Stimulated activated naive CD8-positive, alpha-beta T cell treated with anti-CD3 and anti-CD28 coated beads, Interleukin-15, amount 100 ng/mL, for 72 hours (primary cell): ENCODE data around the gene SEC31B.

Experiments
- ATAC-seq: fragments of 150-1000 bp; cut with Tn5 transposase; 2 replicates; pipeline ENCODE4 v1.10.0; 2021; ENCODE audit warnings: mild to moderate bottlenecking, moderate library complexity
- DNase-seq, 2 donors: peaks; one replicate each; pipeline ENCODE4 v3.0.0; 2021 to 2022
- H3K27ac Mint-ChIP-seq, 2 donors: one replicate each; pipeline ENCODE4 v1.8.0; 2022; ENCODE audit warnings: mild to moderate bottlenecking in 2 of 2, mixed read lengths in 2 of 2, moderate library complexity in 2 of 2
- H3K27me3 Mint-ChIP-seq: one replicate; pipeline ENCODE4 v1.8.0; 2022; ENCODE audit warnings: mixed read lengths
- H3K4me1 Mint-ChIP-seq: one replicate; pipeline ENCODE4 v1.8.0; 2022; ENCODE audit warnings: mild to moderate bottlenecking, mixed read lengths
- H3K4me3 Mint-ChIP-seq, 2 donors: one replicate each; pipeline ENCODE4 v1.8.0; 2022; ENCODE audit warnings: mild to moderate bottlenecking in 2 of 2, mixed read lengths in 2 of 2, moderate library complexity in 1 of 2
- H3K9me3 Mint-ChIP-seq, 2 donors: one replicate each; pipeline ENCODE4 v1.8.0; 2022; ENCODE audit warnings: mixed read lengths in 2 of 2

SEC31B gene

DNA sequence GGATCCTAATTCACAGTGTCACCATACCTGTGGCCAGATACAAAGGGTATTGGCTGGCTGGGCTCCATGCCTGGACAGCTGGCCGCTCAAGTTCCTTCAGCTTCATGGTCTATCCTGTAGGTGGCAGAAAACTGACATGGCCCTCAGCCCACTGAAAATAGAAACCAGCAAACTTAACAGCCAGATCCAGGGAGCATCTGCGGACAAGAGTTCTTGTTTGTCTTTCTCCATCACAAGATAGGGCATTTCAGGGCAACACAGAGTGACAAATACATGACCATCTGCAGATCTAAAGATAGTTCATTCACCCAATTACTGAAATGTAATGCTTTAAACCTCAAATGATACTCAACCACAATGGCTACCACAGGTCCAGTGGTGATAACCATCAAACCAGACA, 2.8 kb downstream of the SEC31B start:
- H3K27ac Mint-ChIP-seq = peak overlapping the region in 1 of 2 donors; percentile 15
- DNase-seq = no peak
- ATAC-seq = no peak
- H3K9me3 Mint-ChIP-seq = no peaks in the 10 kb centered on the region
- no peak overlapping the region for H3K4me3 Mint-ChIP-seq
- no peaks in the 10 kb centered on the region for H3K27me3 Mint-ChIP-seq
- peaks cover 46% of the 10 kb centered on the region for H3K4me1 Mint-ChIP-seq

- Mint-ChIP-seq H3K4me1 (peaks cover 58% of the 10 kb centered on the region), H3K4me3 (no peak overlapping the region), H3K9me3 (no peaks in the 10 kb centered on the region), H3K27me3 (no peaks in the 10 kb centered on the region), H3K27ac (no peak overlapping the region)
- DNase-seq (no peak), ATAC-seq (no peak)
These were observed 4.0 kb downstream of the SEC31B start for GRCh38 chr10:100515612-100516011.

DNA sequence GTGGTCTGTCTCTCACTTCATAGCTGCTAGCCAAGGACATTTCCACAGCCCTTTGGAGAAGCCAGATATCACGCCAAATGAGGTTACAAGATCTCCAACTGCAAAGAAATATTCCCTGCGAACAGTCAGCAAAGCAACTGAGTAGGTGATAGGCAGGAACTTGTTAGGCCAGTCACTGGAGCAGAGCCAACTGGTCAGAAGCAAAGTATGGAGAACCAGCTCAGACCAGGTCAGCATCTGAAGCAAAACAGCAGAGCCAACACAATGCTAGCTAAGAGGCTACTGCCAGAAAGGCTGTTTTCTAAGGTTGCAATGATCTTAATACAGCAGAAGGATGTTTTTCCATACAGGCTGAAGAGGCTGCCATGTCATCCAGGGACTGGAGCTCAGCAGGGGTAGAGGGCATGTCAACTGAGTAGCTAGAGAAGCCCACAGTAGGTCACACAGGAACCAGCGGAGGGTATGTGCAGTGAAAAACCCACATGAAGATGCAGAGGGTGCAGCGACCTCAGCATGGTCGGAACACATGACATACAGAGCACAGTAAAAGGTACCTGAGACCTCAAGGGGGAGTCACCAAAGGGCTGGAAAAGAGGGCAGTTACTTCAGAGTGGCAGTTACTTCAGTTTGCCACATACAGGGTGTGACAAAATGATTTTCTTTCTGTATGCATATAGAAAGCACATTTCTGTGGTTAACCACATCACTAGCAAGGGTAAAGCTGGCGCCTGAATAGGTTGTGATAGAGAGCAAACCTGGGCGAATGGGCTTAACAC, 8.9 kb downstream of the SEC31B start:
- H3K4me1 Mint-ChIP-seq = peaks cover 79% of the 10 kb centered on the region

GRCh38 chr10:100509241-100509840, 10.3 kb downstream of the SEC31B start:
- no peaks in the 10 kb centered on the region for H3K9me3 Mint-ChIP-seq
- H3K4me3 Mint-ChIP-seq = peak overlapping the region; percentile 63 to 81
- H3K27ac Mint-ChIP-seq = peak overlapping the region; percentile 92 to 99
- ATAC-seq = peak; percentile 58
- peaks cover 87% of the 10 kb centered on the region for H3K4me1 Mint-ChIP-seq
- H3K27me3 Mint-ChIP-seq = no peaks in the 10 kb centered on the region
- DNase-seq = peak; percentile 53 to 88

More for the DNA sequence above, 8.9 kb downstream of the SEC31B start:
- H3K4me3 Mint-ChIP-seq = peak overlapping the region; percentile 45
- ATAC-seq (peak; percentile 87), DNase-seq (peak; percentile 76 to 90)
- H3K27me3 Mint-ChIP-seq = no peaks in the 10 kb centered on the region
- no peaks in the 10 kb centered on the region for H3K9me3 Mint-ChIP-seq
- H3K27ac Mint-ChIP-seq = peak overlapping the region; percentile 82 to 99

DNA sequence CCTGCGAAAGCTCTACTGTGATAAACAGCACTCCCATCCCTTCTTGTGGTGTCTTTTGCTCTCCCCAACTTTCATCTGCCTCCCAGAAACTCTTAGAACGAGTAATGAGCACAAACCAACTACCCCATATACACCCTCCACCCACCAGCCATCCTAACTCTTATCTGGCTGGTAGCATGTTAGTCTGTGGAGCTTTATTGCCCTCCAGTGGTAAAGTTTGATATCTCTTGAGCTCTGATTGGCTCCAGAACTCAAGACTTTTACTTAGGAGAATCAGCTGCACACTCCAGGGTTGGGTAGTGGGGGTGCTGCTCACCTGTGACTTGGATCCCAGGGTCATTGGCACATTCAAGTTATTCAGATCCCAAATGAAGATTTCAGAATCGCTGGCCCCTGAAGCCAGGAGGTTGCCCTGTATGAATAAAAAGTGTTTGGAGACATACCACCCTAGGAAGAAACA, 10.9 kb downstream of the SEC31B start:
- Mint-ChIP-seq H3K4me3 (peak overlapping the region; percentile 63 to 81), H3K9me3 (no peaks in the 10 kb centered on the region), H3K27ac (peak overlapping the region; percentile 92 to 99), H3K4me1 (peaks cover 87% of the 10 kb centered on the region), H3K27me3 (no peaks in the 10 kb centered on the region)
- peak; percentile 52 to 67 for DNase-seq
- peak; percentile 63 for ATAC-seq

DNA sequence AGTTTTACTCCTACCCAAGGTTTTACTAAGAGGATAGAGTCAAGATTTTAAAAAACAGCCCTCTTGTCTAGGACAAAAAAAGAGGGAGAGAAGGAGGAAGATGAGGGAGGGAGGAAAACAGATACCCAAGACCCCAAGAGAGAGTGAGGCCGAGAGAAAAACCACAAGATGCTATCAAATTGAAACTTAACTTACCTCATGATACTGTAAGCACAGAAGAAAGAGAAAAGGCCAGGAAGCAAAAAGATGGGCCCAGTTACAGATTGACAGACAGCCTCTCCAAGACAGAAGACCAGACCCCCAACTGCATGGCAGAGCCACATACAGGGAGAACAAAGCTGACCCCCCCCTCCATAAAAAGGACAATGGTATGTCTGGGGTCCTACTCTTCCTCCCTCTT, 11.4 kb downstream of the SEC31B start:
- H3K4me1 Mint-ChIP-seq = peaks cover 87% of the 10 kb centered on the region
- H3K27ac Mint-ChIP-seq = peak overlapping the region; percentile 92 to 99
- ATAC-seq = no peak
- H3K27me3 Mint-ChIP-seq = no peaks in the 10 kb centered on the region
- H3K4me3 Mint-ChIP-seq = peak overlapping the region; percentile 63 to 81
- no peak for DNase-seq
- no peaks in the 10 kb centered on the region for H3K9me3 Mint-ChIP-seq

DNA sequence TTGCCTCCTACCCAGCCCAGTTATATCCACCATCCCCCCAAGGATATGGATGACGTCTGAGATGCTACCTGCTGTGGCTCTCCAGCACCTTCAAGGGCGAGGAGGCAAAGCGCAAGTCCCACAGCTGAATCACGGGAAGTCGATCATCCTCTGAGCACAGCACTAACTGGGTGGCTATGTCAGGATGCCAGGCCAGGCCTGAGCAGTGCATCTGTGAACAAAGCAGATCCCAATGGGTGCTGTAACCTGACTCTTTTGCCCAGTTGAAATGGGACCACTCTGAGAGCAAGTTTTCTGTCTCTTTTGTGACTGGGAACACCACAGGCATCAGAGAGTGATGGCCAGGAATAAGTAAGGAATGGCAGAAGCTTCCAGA, 12.3 kb downstream of the SEC31B start:
- ATAC-seq = no peak
- H3K4me3 Mint-ChIP-seq = peak overlapping the region; percentile 63 to 81

DNA sequence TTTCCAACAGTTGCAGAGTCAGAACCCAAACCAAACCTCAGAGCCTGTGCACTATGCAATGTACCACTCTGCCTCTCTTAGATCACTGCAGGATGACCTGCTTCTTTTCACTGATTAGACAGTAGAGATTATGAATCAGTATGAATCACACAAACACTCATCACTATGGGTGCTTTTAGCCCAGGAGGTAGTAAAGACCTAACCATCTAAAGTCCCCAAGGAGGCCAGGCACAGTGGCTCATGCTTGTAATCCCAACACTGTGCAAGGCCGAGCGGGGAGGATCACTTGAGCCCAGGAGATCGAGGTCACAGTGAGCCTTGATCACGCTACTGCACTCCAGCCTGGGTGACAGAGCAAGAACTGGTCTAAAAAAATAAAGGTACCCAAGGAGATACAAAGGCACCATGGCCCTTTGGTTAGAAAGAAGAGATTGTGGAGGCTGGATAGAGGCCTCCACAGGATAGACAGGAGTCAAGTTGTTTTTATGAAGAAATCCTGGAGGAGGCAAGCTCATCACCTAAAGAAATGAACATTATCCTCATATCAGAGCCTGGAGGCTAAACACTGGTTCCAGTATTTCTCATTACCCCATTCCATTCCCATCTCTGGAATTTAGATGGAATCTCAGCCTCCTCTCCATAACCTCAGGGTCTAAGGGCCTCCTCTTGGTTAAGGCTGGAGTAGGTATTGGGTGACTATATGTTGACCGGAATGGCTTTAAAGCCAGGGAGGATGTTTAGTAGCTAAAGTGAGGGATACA, 12.9 kb downstream of the SEC31B start:
- Mint-ChIP-seq H3K4me1 (peaks cover 81% of the 10 kb centered on the region), H3K27me3 (no peaks in the 10 kb centered on the region), H3K9me3 (no peaks in the 10 kb centered on the region), H3K4me3 (peak overlapping the region; percentile 63 to 81), H3K27ac (peak overlapping the region; percentile 92 to 95)
- peak; percentile 60 for ATAC-seq
- peak in 1 of 2 donors; percentile 42 for DNase-seq

More for the DNA sequence above, 12.3 kb downstream of the SEC31B start:
- DNase-seq = no peak
- Mint-ChIP-seq H3K4me1 (peaks cover 87% of the 10 kb centered on the region), H3K27me3 (no peaks in the 10 kb centered on the region), H3K9me3 (no peaks in the 10 kb centered on the region), H3K27ac (peak overlapping the region; percentile 7 to 95)

DNA sequence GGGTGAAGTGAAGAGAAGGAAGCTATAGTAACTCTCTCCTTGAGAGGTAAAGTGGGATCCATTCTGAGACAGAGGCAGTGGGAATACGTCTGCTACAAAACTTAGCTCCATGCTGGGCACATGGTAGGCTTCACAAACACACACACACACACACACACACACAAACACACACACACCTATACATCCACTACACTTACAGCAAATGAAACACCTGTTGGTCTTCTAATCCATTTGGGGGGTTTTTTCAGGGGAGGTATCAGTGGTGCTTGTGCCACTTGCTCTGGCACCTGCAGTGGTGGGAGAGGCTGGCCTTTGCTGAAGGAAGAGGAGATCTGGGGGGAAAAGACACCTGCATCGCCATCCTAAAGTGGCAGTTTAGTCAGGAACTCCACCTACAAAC, 14.5 kb downstream of the SEC31B start:
- peaks cover 65% of the 10 kb centered on the region for H3K4me1 Mint-ChIP-seq
- H3K27ac Mint-ChIP-seq = no peak overlapping the region
- no peaks in the 10 kb centered on the region for H3K9me3 Mint-ChIP-seq
- no peaks in the 10 kb centered on the region for H3K27me3 Mint-ChIP-seq
- DNase-seq (no peak), ATAC-seq (no peak)
- H3K4me3 Mint-ChIP-seq = peak overlapping the region in 1 of 2 donors; percentile 16

DNA sequence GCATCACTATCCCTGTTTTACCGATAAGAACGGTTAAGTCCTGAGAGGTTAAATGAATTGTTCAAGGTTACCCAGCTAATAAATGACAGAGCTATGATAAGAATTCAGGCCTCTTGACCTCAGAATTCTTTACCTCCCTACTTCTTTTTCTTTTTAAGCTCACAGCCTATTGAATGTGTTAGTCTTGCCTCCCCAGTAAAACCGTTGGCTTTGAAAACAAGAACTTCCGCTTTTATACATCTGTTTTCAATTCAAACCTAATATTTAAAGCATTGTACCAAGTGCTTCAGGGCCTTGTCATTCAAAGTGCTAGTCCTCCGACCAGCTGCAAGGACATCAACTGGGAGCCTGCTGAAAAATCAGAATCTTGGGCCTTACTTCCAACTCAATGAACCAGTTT, 15.6 kb downstream of the SEC31B start:
- Mint-ChIP-seq H3K27me3 (no peaks in the 10 kb centered on the region), H3K4me3 (no peak overlapping the region), H3K9me3 (no peaks in the 10 kb centered on the region), H3K27ac (no peak overlapping the region), H3K4me1 (peaks cover 62% of the 10 kb centered on the region)
- ATAC-seq = no peak
- no peak for DNase-seq

GRCh38 chr10:100502926-100503494, 16.7 kb downstream of the SEC31B start:
- peaks cover 62% of the 10 kb centered on the region for H3K4me1 Mint-ChIP-seq

DNA sequence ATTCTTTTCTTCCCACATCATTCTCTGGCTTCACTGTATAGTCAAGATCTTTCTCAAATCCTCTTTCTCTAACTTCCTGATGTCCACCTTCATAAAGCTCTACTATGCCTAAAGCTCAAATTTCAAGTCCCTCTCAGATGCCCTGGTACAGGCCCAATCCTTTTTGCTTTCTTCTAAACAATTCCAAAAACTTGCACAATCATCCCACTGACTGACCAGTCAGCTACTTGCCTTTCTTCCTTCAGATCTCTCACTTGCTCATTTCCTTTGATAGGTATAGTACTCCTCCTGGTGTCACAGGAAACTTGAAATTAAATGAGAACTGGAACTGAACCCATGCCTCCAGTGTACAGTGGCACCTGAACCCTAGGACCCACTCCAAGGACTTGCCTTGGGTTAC, 18.2 kb downstream of the SEC31B start:
- H3K4me1 Mint-ChIP-seq = peaks cover 62% of the 10 kb centered on the region
- ATAC-seq = no peak
- H3K27ac Mint-ChIP-seq = peak overlapping the region in 1 of 2 donors; percentile 3
- H3K4me3 Mint-ChIP-seq = no peak overlapping the region
- no peak for DNase-seq
- no peaks in the 10 kb centered on the region for H3K9me3 Mint-ChIP-seq
- H3K27me3 Mint-ChIP-seq = no peaks in the 10 kb centered on the region

More at GRCh38 chr10:100502926-100503494, 16.7 kb downstream of the SEC31B start:
- Mint-ChIP-seq H3K4me3 (no peak overlapping the region), H3K27ac (peak overlapping the region in 1 of 2 donors; percentile 15), H3K27me3 (no peaks in the 10 kb centered on the region), H3K9me3 (no peaks in the 10 kb centered on the region)
- no peak for ATAC-seq
- DNase-seq = no peak

GRCh38 chr10:100498059-100498458, 21.6 kb downstream of the SEC31B start:
- H3K4me3 Mint-ChIP-seq = no peak overlapping the region
- no peak overlapping the region for H3K27ac Mint-ChIP-seq
- no peaks in the 10 kb centered on the region for H3K27me3 Mint-ChIP-seq
- DNase-seq (no peak), ATAC-seq (peak; percentile 62)
- H3K4me1 Mint-ChIP-seq = peaks cover 51% of the 10 kb centered on the region
- H3K9me3 Mint-ChIP-seq = no peaks in the 10 kb centered on the region

- no peaks in the 10 kb centered on the region for H3K27me3 Mint-ChIP-seq
- DNase-seq (peak in 1 of 2 donors; percentile 21), ATAC-seq (peak; percentile 74)
- H3K9me3 Mint-ChIP-seq = no peaks in the 10 kb centered on the region
- H3K27ac Mint-ChIP-seq = no peak overlapping the region
- peak overlapping the region in 1 of 2 donors; percentile 13 for H3K4me3 Mint-ChIP-seq
- H3K4me1 Mint-ChIP-seq = peaks cover 44% of the 10 kb centered on the region
These were observed 23.1 kb downstream of the SEC31B start for GRCh38 chr10:100496567-100496966.

DNA sequence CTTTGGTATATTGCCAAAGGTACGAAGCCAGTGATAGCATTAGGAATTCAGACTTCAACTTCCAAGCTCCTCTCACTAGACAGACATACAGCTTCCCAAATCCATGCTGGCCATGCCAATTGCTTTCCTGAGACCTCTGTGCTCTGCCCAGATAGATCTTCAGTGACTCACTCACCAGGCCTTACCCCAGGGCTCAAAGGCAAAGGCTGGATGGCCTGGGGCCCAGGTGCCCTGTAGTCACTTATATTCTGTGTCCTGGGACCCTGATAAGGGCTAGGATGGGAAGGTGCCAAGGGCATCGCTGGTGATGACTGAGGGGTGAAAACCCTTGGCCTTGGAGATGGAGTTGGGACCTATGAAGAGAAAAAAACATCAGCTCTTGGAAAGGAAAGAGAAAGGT, 29.1 kb downstream of the SEC31B start:
- Mint-ChIP-seq H3K27ac (peak overlapping the region in 1 of 2 donors; percentile 49), H3K4me1 (peaks cover under 1% of the 10 kb centered on the region), H3K4me3 (no peak overlapping the region), H3K9me3 (no peaks in the 10 kb centered on the region), H3K27me3 (no peaks in the 10 kb centered on the region)
- DNase-seq = no peak
- ATAC-seq = no peak
